Suprapubic skin (tissue), 4 donors: Measurements from ENCODE around the gene AMMECR1L.

Experiments
- POLR2A ChIP-seq, 2 donors: fragments of 450-650 bp; IDR thresholded peaks; one replicate each; pipeline ENCODE4 v1.6.1; 2017; ENCODE audit warnings: antibody characterized with exemption in 2 of 2, mild to moderate bottlenecking in 2 of 2, moderate library complexity in 2 of 2
- POLR2AphosphoS5 ChIP-seq, 3 donors: sonication (generic); formaldehyde crosslinking; IDR thresholded peaks; one replicate each; pipeline ENCODE4 v1.6.1; 2017; ENCODE audit warnings: antibody characterized with exemption in 3 of 3
- TF ChIP-seq, protein P1 (sequence below), 2 donors: fragments of 200-600 bp in 1 of 2; fragments of 450-650 bp in 1 of 2; sonication (generic) in 1 of 2; IDR thresholded peaks; one replicate each; pipeline ENCODE4 v1.5.1; 2016 to 2019; ENCODE audit warnings: antibody characterized with exemption in 2 of 2, mild to moderate bottlenecking in 1 of 2, moderate library complexity in 1 of 2

DNA sequence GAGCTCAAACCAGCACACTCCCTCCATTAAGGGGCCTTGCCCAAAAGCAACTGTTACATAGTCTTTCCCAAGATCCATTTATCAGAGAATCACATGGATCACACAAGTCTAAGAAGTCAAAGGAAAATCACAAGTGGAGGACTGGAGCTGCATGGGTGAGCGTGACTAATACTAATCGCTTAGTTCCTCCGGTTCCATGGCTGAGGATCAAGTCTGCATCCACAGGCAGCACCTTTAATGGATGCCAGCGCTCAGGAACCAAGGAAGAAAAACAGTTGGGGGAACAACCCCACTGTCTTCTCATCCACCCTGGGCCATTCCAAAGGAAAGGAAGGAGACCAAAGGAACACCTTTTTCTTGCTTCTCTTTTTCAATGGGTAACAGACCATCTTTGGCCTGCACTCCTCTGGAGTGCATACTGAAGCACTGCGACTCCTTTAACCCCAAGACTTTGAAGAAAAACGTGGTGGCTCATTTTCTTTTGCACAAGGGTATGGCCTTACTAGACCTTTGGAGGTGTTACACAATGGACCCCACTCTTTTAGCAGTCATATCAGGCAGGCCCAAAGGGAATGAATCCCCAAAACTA, 65.6 kb downstream of the AMMECR1L start:
- TF ChIP-seq POLR2A (IDR thresholded peaks at IDR 0.05) (no peak), POLR2AphosphoS5 (IDR thresholded peaks at IDR 0.05) (no peak)
- TF ChIP-seq, protein P1, sequence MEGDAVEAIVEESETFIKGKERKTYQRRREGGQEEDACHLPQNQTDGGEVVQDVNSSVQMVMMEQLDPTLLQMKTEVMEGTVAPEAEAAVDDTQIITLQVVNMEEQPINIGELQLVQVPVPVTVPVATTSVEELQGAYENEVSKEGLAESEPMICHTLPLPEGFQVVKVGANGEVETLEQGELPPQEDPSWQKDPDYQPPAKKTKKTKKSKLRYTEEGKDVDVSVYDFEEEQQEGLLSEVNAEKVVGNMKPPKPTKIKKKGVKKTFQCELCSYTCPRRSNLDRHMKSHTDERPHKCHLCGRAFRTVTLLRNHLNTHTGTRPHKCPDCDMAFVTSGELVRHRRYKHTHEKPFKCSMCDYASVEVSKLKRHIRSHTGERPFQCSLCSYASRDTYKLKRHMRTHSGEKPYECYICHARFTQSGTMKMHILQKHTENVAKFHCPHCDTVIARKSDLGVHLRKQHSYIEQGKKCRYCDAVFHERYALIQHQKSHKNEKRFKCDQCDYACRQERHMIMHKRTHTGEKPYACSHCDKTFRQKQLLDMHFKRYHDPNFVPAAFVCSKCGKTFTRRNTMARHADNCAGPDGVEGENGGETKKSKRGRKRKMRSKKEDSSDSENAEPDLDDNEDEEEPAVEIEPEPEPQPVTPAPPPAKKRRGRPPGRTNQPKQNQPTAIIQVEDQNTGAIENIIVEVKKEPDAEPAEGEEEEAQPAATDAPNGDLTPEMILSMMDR (IDR thresholded peaks at IDR 0.05): no peak
